ENCODE measurements around the gene TNFRSF1A. TPM values are rescaled to one million over a fixed set of nuclear protein-coding genes. Genes with fewer than 3 reads are reported as not detected.

Gene TNFRSF1A
- 134 and 172 TPM in 2 replicates for total RNA-seq

GRCh38 chr12:6341417-6342139 lies at the start of gene TNFRSF1A:
Gene TNFRSF1A, minus strand, starts transcription at chr12:6342076. Its CDS starts 262 bp downstream, at chr12:6341814.

GRCh38 chr12:6383572-6384498 lies 42.0 kb upstream of the TNFRSF1A start, which contains the start of gene LTBR:
Gene LTBR, plus strand, starts transcription at chr12:6384162. Its CDS starts 197 bp downstream, at chr12:6384359.

DNA sequence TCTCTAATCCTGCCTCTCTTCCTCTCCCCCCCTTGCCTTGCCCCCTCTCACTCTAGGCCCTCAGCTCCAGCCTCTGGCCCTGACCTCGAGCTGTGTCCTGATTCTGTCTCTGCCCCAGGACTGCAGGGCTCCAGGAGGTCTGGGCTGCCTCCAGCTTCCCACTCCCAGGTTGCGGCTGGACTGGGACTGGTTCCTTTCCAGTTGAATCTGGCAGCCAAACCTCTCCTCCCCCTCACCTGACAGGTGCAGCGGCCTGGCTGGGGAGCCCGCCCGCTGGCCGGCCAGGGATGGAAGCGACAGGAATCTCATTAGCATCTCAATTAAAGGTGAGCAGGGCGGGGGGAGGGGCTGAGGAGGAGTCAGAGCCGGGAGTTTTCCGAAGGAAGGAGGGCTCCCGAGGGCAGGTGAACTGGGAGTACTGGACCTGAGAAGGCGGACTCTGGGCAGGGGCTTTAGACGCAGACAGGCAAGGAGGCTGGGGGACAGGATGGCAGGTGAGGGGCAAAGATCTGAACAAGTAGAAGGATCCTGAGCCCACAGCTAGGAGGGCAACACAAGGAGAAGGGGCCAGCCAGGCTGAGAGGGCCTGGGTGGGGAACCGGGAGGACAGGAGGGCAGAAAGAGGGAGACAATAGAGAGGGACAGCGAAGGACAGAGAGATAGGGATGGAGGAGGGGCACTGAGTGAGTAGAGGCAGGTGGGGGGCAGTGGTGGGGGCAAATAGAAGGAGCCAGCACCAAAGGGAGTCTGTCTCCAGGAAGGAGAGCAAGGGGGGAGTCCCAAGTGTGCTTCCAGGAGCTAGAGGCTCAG lies 33.6 kb upstream of the TNFRSF1A start, which contains the start of gene SCNN1A:
SCNN1A (minus strand) TSS at position 295 of the 810 bp plus-strand sequence. CDS start 780 bp downstream, outside the sequence.

Other genes with a start within 250 kb of the TNFRSF1A start
- gene VWF, start 217.4 kb downstream of the TNFRSF1A start, total RNA-seq, result 0.92 and 1.2 TPM in 2 replicates
- 364 and 415 TPM in 2 replicates for gene CD9, start 141.7 kb downstream of the TNFRSF1A start, total RNA-seq
- 0.13 and 0.39 TPM in 2 replicates for gene PLEKHG6, start 31.4 kb downstream of the TNFRSF1A start, total RNA-seq
- gene SCNN1A, start 33.5 kb upstream of the TNFRSF1A start, total RNA-seq, result 0.07 TPM in 1 of 2 replicates, not detected in the other
- gene LTBR, start 42.1 kb upstream of the TNFRSF1A start, total RNA-seq, result 80.0 and 101 TPM in 2 replicates
- not detected in 2 replicates for gene CD27, start 102.9 kb upstream of the TNFRSF1A start, total RNA-seq
- 7.6 and 14.7 TPM in 2 replicates for gene TAPBPL, start 110.0 kb upstream of the TNFRSF1A start, total RNA-seq
- gene VAMP1, start 128.6 kb upstream of the TNFRSF1A start, total RNA-seq, result 10.9 and 20.4 TPM in 2 replicates
- gene MRPL51, start 151.2 kb upstream of the TNFRSF1A start, total RNA-seq, result 71.8 and 72.8 TPM in 2 replicates
- gene NCAPD2, start 152.0 kb upstream of the TNFRSF1A start, total RNA-seq, result 40.5 and 47.6 TPM in 2 replicates
- 12,763 and 13,179 TPM in 2 replicates for gene GAPDH, start 192.4 kb upstream of the TNFRSF1A start, total RNA-seq
- gene IFFO1, start 214.0 kb upstream of the TNFRSF1A start, total RNA-seq, result 14.7 and 16.1 TPM in 2 replicates
- gene NOP2, start 226.2 kb upstream of the TNFRSF1A start, total RNA-seq, result 10.0 and 19.5 TPM in 2 replicates

Data from smooth muscle cell of the pulmonary artery (primary cell).